ENCODE data around the gene LDB2. TPM values are rescaled to one million over a fixed set of nuclear protein-coding genes. Genes with fewer than 3 reads are reported as not detected.

Gene LDB2
- total and polyA plus RNA-seq, 2 of the 8 experiments (the other 6 are each of a cell fraction or from before 2014, with no cell fraction given): 57.0 to 140 TPM

DNA sequence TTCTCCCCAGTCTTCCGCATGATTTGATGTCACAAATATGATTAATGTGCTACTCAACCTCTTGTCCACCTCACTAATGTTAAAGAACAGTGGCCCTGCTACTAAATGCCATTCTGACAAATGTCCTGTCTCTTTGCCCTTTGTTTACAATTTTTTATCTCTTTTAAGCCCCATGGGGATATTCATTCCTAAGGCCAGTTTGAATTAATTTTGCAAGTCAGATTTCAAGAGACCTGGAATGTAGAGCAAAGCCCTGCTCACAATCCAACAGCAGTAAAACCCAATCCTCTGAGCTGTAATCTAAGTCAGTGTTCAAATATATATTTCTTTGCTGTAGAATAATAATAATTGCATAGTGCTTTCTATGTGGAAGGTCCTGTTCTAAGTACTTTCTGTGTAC is 81.2 kb downstream of the LDB2 start:
- Histone ChIP-seq H4K8ac (ENCODE audit: extremely low read depth, insufficient read depth, low read length) (no peak overlapping the region), H3K27me3 (replicated peaks in 1 of 4; ENCODE audit: control insufficient read depth in 3 of 4, extremely low read depth in 1 of 4, insufficient read depth in 3 of 4, low read length in 3 of 4) (no peaks in the 10 kb centered on the region), H4K91ac (replicated peaks; ENCODE audit: insufficient read length, low read length) (no peak overlapping the region), H2AFZ (ENCODE audit: low read length) (no peak overlapping the region), H3K79me1 (ENCODE audit: low read depth, low read length) (no peaks in the 10 kb centered on the region), H3K79me2 (ENCODE audit: control insufficient read depth in 1 of 2, insufficient read depth in 2 of 2, low read length in 2 of 2) (peaks cover 0 to 8% of the 10 kb centered on the region in 2 experiments; a peak in 2 of 4 replicates), H4K20me1 (replicated peaks in 1 of 2; ENCODE audit: control insufficient read depth in 1 of 2, insufficient read depth in 2 of 2, low read length in 2 of 2) (no peaks in the 10 kb centered on the region), H2BK12ac (ENCODE audit: low read depth, low read length) (no peak overlapping the region), H3K4me1 (replicated peaks in 1 of 4; ENCODE audit: control insufficient read depth in 3 of 4, insufficient read depth in 4 of 4, low read length in 3 of 4) (peaks cover 3 to 15% (median 11%) of the 10 kb centered on the region in 4 experiments; a peak in 6 of 7 replicates), H3K36me3 (ENCODE audit: control insufficient read depth in 2 of 4, insufficient read depth in 4 of 4, low read length in 3 of 4) (no peaks in the 10 kb centered on the region), H3K23ac (ENCODE audit: insufficient read length) (no peak overlapping the region), H2BK15ac (ENCODE audit: low read length) (no peak overlapping the region), H2AK5ac (ENCODE audit: low read depth, low read length) (no peak overlapping the region), H3K14ac (ENCODE audit: insufficient read length) (no peak overlapping the region), H3K4me2 (ENCODE audit: insufficient read depth in 1 of 2, low read depth in 2 of 2, low read length in 2 of 2) (peak overlapping the region in 1 of 2 experiments; percentile 35; a peak in 2 of 4 replicates), H3K4me3 (ENCODE audit: extremely low read depth in 1 of 4, insufficient read depth in 2 of 4, low read depth in 3 of 4, low read length in 4 of 4) (peak overlapping the region in 1 of 4 experiments; percentile 4; a peak in 1 of 8 replicates), H4K5ac (ENCODE audit: insufficient read length, low read depth, low read length) (no peak overlapping the region), H3K18ac (ENCODE audit: extremely low read depth, low read length) (no peak overlapping the region), H3K9ac (replicated peaks in 1 of 4; ENCODE audit: extremely low read depth in 1 of 4, low read depth in 3 of 4, low read length in 3 of 4) (no peak overlapping the region), H3K27ac (ENCODE audit: low read depth, low read length) (no peak overlapping the region; the same call in 1 of the 2 replicates), H2BK5ac (ENCODE audit: low read depth, low read length) (no peak overlapping the region; the same call in 1 of the 2 replicates), H3K4ac (replicated peaks; ENCODE audit: insufficient read length, low read depth, low read length) (no peak overlapping the region), H2BK20ac (ENCODE audit: low read length) (no peak overlapping the region), H3K23me2 (ENCODE audit: low read depth, low read length) (no peaks in the 10 kb centered on the region; the same call in 1 of the 2 replicates), H3K9me3 (ENCODE audit: insufficient read depth in 2 of 2, low read depth in 1 of 2, low read length in 1 of 2) (no peaks in the 10 kb centered on the region), H3K56ac (replicated peaks; ENCODE audit: insufficient read length, low read depth, low read length) (no peak overlapping the region), H2BK120ac (replicated peaks; ENCODE audit: low read depth, low read length) (no peak overlapping the region)
- CTCF ChIA-PET (ENCODE audit: partially characterized antibody): interaction anchor here (1.2 to 2.7 kb wide), 4 partner anchors 9 to 19 kb away, joined by 4 to 12 read pairs (median 6); no protein-coding TSS in a partner anchor
- POLR2A ChIA-PET (ENCODE audit: partially characterized antibody): interaction anchor here (1.5 kb wide), 1 partner anchor 14 kb away, joined by 3 read pairs; no protein-coding TSS in a partner anchor
- DNase-seq (ENCODE audit: low read depth in 1 of 2, low spot score in 2 of 2): no peak
- peak; percentile 13 for FAIRE-seq
- 88% methylated on average over 1 of the region's 1 CpG; no CpG with 5 or more reads in 1 of the 2 experiments for WGBS, 2 experiments (ENCODE audit: extremely low coverage in 1 of 2, insufficient coverage in 1 of 2, insufficient read length in 1 of 2, insufficient replicate concordance in 2 of 2, low coverage in 1 of 2, low lambda C conversion rate in 2 of 2, missing lambda C conversion rate in 1 of 2)
- TF ChIP-seq KDM1A (IDR thresholded peaks at IDR 0.05; ENCODE audit: borderline replicate concordance, low read length): no peak
- TF ChIP-seq SP2 (IDR thresholded peaks at IDR 0.05; ENCODE audit: low read length): no peak
- TF ChIP-seq TAF1 (IDR thresholded peaks at IDR 0.05; ENCODE audit: low read depth, low read length): no peak
- no peak for TF ChIP-seq EP300 (IDR thresholded peaks at IDR 0.05; ENCODE audit: borderline replicate concordance in 1 of 2, low read depth in 2 of 2, low read length in 2 of 2)
- no peak for TF ChIP-seq BCL11A (IDR thresholded peaks at IDR 0.05; ENCODE audit: low read depth in 2 of 2, low read length in 2 of 2)
- no peak for TF ChIP-seq ATF3 (IDR thresholded peaks at IDR 0.05; ENCODE audit: insufficient read depth, low read depth, low read length)
- no peak for TF ChIP-seq TBP (IDR thresholded peaks at IDR 0.05; ENCODE audit: low read depth, low read length)
- TF ChIP-seq CREB1 (IDR thresholded peaks at IDR 0.05): no peak
- TF ChIP-seq NANOG (IDR thresholded peaks at IDR 0.05; ENCODE audit: insufficient read depth, low read depth, low read length, poor library complexity, severe bottlenecking): no peak
- no peak for TF ChIP-seq HDAC6 (IDR thresholded peaks at IDR 0.05; ENCODE audit: low read depth, low read length)
- no peak for TF ChIP-seq EGR1 (IDR thresholded peaks at IDR 0.05; ENCODE audit: borderline replicate concordance, low read depth, low read length)
- TF ChIP-seq MAX (IDR thresholded peaks at IDR 0.05): no peak
- TF ChIP-seq SP1 (IDR thresholded peaks at IDR 0.05; ENCODE audit: low read depth, low read length): no peak

All from H1 (cell line).